HG02678 (cell line): ENCODE results near the gene GNL1.

Source experiments
- ATAC-seq: cut with Tn5 transposase; IDR thresholded peaks from one replicate; pipeline ENCODE4 v1.9.1; 2021; ENCODE audit warnings: mild to moderate bottlenecking, moderate library complexity; ENCODE audit not compliant: unreplicated experiment

The GNL1 gene

DNA sequence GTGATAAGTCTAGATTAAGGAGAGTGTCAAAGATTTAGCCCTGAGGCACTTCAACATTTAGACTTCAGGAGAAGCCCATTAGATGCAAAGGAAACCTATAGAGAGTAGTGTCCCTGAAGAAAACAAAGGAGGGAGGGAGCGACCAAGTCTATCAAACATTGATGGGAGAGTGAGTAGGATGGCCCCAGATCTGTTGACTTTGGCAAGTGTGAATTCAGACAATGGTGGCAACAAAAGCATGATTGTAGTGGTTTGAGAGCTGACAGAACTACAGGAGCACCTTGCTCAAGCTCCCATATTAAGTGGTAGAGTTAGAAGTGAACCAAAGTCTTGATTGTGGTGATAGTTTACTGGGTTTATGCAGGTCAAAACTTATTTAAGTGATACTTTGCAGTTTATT is 14.0 kb upstream of the GNL1 start:
- no peak for ATAC-seq

DNA sequence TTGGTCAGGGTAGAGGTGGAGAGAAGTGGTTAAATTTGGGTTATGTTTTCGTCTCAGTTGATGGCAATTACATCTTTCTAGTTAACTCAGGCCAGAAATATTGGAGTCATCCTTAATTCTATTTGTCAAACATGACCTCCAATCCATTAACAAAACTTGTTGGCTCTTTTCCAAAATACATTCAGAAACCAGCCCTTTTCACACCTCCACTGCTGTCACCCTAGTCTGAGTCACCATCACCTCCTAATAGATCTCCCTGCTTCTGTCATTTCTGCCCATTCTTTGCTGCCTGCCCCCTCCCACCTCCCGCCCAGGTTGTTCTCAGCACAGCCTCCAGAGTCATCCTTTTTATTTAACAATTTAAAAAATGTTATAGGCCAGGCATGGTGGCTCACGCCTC is 12.0 kb upstream of the GNL1 start:
- no peak for ATAC-seq

DNA sequence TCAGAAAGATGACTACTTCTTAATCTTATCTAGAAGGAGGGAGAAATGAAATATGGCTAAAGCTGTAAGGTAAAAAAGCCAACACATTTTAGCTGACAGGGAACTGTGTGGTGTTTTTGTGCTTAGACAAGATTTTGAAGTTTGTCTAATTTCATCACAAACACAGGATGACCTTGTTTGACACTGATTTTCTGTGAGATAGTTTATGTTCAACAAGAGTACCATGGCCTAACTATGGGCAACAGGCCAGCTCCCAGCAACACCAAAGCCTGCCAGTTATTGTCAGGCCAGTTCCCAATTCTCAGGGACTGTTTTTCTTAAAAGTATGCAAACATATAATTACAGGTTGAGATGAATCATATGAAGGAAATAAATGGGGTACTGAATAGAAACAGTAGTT is 9.5 kb upstream of the GNL1 start:
- no peak for ATAC-seq

DNA sequence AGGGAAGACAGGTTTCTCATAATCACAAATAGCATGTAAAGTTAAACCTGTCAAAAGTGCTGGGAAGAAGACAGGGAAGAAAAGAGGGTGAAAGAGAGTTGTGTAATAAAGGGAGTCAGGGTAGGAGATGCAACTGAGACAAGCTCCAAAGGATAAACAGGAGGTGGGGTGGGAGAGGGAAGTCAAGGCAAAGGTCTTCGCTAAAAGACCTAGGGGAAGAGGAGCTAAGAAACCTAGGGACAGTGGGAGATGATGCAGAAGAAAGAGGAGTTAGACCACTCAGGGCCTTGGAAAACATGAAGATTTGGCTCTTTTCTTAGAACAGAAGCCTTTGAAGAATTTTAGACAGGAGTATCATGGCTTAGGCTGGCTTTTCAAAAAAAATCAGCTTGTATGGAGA is 7.8 kb upstream of the GNL1 start:
- ATAC-seq: no peak

DNA sequence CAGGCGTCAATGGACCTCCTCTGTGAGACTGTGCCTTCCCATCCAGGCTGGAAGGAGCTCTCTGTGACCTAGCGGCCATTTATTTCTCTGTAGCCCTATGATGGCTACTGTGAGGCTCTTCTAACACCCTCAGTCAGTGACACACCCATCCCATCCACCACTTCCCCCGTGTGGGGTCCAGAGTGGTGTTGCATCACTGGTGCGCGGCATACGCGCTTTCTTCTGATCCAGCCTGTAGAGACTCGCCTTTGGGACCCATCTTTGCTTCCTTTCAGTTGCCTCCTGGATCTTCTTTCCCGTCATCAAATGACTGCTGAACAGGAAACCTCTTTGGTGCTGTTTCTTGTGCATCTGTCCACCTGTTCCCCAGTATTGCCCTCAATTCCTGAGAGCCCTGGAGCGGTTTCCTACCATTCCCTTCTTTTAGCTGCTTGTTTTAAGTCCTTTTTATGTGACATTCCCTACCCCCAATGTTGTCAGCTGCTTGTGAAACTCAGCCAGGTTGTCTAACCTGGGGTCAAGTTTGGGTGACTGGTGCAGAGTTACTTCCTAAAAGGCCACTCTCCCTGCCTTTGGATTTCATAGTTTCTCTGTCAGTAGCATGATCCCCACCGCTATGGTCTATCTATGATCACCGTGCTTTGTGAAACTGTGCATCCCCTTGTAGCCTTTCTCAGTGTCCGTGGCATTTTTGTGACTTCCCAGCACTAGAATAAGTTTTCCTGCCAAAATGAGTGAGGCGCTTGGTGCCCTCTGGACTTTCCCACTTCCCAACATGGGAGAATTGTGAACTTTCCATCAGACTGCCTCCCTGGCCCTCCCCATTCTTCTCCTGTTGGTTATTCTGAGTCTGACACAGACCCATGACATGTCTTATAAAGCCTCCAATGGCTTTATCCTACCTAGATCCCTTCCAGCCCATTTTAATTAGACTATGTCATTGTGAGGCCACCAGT is 6.5 kb upstream of the GNL1 start:
- ATAC-seq: no peak

DNA sequence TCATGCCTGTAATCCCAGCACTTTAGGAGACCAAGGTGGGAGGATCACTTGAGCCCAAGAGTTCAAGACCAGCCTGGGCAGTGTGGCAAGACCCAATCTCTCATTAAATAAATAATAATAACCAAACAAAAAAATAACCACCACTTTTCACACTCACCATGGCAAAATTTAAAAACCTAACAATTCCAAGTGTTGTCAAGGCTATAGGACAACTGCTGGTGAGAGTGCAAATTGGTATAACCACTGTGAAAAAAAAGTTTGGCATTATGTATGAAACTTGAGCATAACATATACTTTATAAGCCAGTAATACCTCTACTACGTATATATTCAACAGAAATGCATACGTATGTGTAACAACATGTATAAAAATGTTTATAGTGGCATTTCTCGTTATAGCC is 4.6 kb upstream of the GNL1 start:
- no peak for ATAC-seq

DNA sequence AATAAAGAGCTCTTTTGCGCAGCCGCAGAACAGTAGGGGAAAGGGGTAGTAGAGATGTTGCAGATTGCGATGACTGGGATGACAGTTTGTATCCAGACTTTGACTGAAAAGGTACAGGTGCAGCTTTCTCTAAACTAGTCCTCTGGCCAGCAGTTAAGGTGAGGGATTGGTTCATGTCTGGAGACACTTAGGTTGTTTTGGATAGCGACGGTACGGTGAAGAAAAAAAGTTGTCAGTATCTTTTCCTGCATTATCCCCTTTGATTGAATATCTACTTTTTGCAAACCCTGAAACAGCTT is 1.3 kb upstream of the GNL1 start:
- no peak for ATAC-seq

DNA sequence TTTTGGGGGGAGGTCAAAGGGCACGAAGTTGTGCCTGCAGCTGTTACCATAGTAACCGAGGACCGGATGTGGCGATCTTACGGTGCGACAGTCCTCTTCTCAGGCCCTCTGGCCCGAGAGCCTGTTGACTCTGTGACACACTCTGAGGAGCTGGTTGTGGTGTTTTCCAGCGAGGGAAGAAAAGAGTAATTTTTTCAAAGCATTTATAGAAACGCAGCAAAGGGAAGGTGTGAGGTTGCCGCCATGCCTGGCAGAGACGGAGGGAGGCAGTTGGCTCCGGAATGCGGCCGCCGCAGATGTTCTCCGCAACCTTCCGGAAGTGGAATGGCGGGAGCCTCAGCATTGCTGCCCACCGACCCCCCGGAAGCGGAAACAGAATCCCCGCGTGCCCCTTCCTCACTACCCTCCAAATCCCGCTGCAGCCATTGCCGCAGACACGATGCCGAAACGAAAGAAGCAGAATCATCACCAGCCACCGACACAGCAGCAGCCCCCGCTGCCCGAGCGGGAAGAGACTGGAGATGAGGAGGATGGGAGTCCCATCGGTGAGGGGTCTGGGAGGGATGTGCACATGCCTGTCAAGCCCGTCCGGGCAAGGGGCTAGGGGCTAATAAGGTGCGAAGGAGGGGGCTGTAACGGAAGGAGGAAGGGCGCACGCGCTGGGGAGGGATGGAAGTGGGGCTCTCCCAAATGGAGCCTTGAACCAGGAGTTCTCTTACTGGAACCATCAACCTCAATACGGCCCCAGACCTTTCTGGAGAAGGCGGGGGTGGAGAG is 805 bp upstream of the GNL1 start, which contains the start of gene PRR3:
Gene PRR3, plus strand, starts transcription at position 390 of the 777 bp plus-strand sequence. Its CDS starts 50 bp downstream, at position 440.
- ATAC-seq: peak; percentile 61

DNA sequence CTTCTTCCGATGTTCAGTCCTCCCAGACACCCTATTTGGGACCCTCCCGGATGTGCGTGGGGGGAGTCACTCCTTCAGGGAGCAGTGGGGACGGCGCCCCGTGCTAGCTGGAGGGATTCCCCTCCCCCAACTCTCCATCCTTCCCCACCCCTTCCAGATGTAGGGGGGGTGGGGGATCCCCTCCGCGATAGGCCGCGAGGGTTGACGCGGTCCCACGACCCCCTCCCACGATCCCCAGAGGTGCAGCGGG is 548 bp downstream of the GNL1 start:
- ATAC-seq: peak; percentile 4

DNA sequence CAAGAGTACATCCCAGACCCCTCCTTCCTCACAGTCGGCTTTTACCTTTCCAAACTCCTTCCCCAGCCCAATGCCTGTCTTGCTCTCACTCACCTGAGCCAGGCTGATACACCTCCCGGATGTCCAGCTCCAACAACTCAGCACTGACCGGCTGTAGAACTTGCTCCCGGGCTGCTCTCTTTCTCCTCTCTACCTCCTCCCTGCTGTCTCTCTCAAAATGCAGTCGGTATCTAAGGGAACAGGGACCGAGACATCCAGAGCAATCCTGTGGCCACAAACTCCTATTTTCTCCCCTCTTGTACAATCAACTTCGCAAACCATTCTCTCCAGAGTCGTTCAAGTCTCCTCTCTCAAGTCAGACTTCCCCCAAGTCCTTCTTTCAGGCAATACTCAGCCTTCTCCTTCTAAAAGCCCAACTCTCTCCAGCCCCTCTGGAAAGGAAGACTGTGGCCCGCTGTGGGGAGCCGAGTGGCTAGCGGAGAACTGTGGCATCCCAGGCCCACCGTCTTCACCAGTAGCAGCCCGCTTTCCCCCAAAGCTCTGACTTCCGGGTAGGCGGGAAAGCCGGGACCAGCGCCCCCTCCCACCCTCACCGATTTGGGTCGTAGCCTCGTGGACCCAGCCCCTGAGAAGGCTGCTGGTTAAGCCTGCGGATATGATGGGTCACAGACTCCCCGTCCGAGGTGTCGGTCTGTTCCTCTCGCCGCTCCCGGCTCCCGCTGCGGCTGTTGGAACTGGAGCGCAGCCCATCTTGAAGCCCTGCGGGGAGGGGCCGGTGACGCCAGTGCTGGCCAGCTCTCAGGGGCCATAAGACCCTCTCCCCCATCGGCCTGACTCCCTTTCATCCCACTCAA is 1.1 kb downstream of the GNL1 start:
- no peak for ATAC-seq

DNA sequence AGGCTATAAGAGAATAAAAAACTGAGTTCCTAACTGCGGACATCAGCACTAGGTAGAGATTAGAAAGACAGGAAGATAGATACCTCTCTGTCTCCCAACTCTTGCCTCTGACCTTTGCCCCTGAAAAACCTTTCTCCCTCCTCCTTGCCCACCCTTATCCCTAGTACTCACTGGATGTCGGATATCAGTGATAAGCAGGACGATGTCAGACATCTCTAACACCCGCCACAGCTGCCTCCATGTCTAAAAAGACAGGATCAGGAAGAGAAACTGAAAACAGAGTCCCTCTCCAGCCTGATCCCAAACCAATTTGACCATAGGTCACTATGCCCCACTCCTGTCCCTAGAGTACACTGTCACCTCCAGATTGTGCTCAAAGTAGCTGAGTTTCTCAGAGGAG is 1.9 kb downstream of the GNL1 start:
- no peak for ATAC-seq

DNA sequence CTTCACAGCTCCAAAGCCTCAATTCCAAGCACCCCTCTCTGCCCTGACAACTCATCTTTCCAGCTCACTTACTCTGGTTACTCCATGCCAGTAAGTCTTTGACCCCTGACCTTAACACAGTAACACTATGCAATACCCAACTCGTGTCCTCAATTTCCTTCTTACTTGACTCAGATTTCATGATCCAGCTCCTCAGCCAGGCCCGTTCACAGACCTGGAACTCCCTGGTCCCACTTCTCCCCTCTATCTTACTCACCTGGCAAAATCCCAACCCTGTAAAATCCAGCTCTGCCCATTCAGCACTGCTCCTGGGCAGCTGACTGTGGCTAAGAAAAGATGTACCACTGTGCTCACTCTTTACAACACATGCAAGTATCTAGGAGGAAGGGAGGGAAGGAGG is 7.9 kb downstream of the GNL1 start:
- no peak for ATAC-seq

DNA sequence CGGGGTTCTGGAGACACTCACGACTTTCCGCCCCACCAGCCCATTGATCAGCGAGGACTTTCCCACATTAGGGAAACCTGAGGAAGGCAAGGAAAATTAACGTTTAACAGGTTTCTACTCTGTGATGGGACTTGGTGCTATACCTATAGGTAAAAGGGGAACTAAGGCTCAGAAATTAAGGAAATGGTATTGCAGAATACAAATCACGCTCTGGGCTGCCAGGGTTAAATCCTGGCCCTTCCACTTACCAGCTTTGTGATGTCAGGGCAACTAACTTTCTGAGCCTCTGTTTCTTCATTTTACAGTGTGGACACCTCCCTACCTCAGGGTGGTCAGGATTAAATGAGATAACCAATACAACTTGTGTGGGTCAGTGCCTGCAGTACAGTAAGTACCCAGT is 8.8 kb downstream of the GNL1 start:
- no peak for ATAC-seq

DNA sequence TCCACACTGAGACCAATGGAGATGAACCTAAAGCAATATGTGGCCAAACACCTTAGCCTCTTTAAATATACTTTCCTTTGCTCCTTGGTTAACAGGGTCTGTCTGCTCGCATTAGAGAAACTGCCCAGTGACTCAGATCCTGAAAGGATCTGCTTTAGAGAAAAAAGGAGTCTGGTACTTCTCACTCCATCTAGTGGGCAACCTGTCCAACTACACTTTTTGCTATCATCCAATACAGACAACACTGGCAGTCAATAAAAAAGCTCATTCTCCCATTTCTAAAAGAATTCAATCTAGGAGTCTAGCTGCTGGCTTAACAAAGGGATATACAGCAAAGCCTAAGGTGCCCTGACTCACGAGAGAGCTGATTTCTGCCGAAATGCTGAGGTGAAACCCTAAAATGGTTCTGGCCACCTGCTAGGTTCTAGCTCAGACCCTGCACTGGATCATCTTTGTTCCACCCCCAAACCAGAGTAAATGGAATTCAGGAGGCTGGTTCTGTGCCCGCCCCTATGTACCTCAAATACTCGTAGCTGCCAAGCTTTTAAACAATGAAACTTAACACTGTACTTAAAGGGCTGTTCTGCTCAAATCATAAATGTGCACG is 11.5 kb downstream of the GNL1 start:
- no peak for ATAC-seq

DNA sequence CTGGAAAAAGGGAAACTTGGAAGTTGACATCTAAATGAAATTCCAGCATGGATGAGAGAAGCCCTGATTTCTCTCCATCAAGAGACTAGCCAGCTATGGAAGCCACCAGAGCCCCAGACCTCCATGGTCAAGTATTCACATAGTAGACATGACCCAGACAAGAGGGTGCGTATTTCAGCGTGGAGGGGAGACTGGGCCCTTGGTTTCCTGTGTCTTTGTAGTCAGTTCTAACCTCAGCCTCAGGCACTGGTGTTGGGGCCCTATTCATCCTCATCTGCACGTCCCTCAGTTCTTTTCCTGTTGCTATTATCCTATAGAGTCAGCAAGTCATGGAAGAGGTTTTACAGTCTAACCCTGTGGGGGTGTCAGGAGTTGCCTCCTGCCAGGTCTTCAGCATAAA is 12.5 kb downstream of the GNL1 start:
- no peak for ATAC-seq

DNA sequence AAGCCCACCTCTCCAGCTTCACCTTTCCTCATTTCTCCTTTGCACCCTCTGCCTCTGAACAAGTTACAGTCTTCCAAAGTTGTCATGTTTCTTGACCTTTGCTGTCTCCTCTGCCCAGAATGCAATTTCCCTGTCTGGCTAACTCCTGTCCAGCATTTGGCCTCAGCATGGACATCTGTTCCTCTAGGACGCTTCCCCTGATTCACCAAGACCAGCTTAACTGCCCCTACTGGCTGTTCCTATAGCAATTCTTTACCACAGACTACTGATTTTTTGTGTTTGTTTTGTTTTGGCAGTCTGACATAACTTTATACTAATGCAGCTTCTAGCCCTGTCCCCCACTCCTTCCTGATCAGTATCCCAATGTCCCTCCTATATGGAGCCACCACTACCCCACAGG is 13.4 kb downstream of the GNL1 start:
- ATAC-seq: no peak

DNA sequence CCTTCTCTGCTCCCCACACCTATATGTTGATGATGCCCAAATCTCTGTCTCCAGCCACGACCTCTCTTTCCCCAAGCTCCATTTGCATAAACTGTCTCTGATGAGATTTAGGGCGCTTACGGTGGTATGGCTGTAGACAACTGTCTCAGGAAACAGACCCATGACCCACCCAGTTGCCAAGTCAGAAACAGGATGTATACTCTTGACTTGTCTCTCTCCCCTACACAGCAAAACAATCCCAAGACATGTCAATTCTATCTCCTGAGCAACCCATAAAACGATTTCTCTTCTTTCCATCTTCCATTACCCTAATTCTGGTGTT is 13.9 kb downstream of the GNL1 start:
- no peak for ATAC-seq

DNA sequence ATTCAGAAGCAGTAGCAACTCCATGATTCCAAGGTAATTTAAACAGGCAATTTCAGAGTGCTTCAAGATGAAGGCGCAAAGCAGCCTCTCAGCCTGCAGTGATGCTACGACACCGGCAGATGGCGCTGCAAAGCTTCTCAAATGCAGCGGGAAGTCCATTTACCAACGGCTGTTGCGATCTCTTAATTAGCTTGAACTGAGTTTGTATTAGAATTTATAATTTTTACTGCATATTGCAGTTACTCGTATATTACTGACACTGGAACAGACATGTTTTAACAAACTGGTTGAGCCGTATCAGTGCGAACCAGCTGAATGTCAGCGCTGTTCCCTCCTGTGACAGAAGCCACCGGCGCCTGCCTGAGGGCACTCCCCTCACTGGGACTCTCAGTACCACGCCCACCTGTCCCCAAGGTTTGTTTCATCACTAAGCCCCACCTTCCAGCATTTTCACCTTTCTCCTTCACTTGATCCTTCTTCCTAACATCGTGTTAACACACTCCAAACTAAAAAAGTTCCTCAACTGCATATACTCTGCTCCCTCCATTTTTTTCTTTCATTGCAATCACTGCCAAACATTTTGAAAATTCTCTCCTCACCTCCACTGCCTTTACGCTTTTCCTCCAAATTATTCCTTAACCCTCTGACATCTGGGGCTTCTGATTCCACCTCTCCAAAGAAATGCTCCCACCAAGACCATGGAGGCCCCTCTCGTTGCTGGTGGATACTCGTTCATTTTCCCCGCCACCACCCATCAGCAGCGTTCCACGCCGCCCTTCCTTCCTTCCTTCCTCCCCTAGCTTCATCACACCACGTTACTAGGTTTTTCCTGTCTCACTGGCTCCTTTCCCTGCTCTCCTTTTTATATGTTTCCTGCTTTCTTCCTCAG is 14.5 kb downstream of the GNL1 start:
- no peak for ATAC-seq

DNA sequence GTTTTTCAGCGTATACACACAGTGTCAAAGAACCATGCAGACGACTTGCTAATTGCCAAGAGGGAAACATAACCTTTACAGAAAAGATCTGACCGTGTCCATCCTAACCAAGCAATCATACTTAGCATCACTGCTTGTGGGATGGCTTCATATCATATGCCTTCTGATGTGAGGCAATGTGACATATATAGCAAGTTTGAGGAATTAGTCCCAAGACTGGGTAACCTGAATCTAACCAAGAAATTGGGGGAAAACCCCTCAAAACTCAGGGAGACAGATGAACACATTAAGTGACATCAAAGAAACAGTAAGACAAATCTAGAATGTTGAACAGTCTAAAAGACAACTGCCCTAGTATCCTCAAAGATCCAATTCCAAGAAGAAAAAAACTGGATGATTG is 18.4 kb downstream of the GNL1 start:
- ATAC-seq: no peak
